ENCODE measurements around the gene CDYL.
A peak's percentile ranks its signal among the peaks of the same experiment; 100 is the strongest.
"Not testable (repeated sequence)": the region's sequence is repeated elsewhere in the genome, so short reads cannot be mapped to it uniquely, and the experiment has no call there.

The CDYL gene

GRCh38 chr6:5003604-5004372, 227.6 kb downstream of the CDYL start, which contains the start of gene RPP40:
RPP40 (minus strand) TSS chr6:5004037; CDS start chr6:5004002, 35 bp downstream.
- peak; percentile 94 to 95 for DNase-seq (ENCODE audit: low read depth in 2 of 2)

- DNase-seq (ENCODE audit: low read depth in 2 of 2) = no peak
Observed at GRCh38 chr6:5004373-5005037, 228.3 kb downstream of the CDYL start.

- DNase-seq (ENCODE audit: low read depth in 2 of 2) = not testable (repeated sequence)
Observed at GRCh38 chr6:5005038-5005433, 228.8 kb downstream of the CDYL start.

Measured in fibroblast of skin of left quadriceps (primary cell).